Mammary epithelial cell (primary cell): Measurements from ENCODE around the gene MTARC2.

Experiments
- EZH2 ChIP-seq: IDR thresholded peaks from 2 replicates; pipeline ENCODE4 v1.6.1; 2012; ENCODE audit warnings: low read length, inconsistent platforms, borderline replicate concordance
- TF ChIP-seq, protein P1 (sequence below), 2 donors: IDR thresholded peaks in 1 of 2; conservative IDR thresholded peaks in 1 of 2; 2 replicates each; pipeline ENCODE4 v1.5.1; 2011 to 2012; ENCODE audit warnings: inconsistent platforms in 2 of 2, low read length in 2 of 2, mild to moderate bottlenecking in 2 of 2, control low read depth in 1 of 2, low read depth in 1 of 2; ENCODE audit not compliant: insufficient read depth in 1 of 2; ENCODE audit errors: extremely low read depth in 1 of 2

DNA sequence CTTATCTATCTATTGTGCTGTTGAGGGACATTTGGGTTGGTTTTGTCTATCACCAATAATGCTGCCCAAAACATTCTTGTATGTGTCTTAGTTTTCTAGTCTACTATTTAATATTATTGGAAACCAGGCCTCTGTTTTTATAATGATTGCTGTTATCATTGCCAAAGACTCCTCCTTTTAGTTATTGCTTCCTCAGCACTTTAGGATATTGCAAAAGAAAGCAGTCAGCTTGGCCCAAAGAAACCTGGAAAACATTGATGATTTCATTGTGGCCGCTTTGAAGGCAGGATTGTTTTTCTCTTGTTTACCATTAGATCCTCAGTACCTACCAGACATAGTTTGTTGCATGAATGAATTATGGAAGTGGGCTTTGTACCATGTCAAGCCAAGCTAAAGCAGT lies 20.6 kb upstream of the MTARC2 start:
- TF ChIP-seq, protein P1, sequence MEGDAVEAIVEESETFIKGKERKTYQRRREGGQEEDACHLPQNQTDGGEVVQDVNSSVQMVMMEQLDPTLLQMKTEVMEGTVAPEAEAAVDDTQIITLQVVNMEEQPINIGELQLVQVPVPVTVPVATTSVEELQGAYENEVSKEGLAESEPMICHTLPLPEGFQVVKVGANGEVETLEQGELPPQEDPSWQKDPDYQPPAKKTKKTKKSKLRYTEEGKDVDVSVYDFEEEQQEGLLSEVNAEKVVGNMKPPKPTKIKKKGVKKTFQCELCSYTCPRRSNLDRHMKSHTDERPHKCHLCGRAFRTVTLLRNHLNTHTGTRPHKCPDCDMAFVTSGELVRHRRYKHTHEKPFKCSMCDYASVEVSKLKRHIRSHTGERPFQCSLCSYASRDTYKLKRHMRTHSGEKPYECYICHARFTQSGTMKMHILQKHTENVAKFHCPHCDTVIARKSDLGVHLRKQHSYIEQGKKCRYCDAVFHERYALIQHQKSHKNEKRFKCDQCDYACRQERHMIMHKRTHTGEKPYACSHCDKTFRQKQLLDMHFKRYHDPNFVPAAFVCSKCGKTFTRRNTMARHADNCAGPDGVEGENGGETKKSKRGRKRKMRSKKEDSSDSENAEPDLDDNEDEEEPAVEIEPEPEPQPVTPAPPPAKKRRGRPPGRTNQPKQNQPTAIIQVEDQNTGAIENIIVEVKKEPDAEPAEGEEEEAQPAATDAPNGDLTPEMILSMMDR (conservative IDR thresholded peaks at IDR 0.05 in 1 of 2, IDR thresholded peaks at IDR 0.05 in 1 of 2; ENCODE audit: extremely low read depth in 1 of 2, insufficient read depth in 1 of 2, low read depth in 1 of 2, low read length in 2 of 2): no peak
- no peak for TF ChIP-seq EZH2
